Epidermal melanocyte (primary cell): ENCODE measurements around the gene S100A10.
A peak's percentile ranks its signal among the peaks of the same experiment; 100 is the strongest.

ENCODE experiments used
- DNase-seq: peaks from one replicate; pipeline ENCODE4 v3.0.0; 2011; ENCODE audit warnings: low spot score; ENCODE audit not compliant: insufficient read length

The S100A10 gene

DNA sequence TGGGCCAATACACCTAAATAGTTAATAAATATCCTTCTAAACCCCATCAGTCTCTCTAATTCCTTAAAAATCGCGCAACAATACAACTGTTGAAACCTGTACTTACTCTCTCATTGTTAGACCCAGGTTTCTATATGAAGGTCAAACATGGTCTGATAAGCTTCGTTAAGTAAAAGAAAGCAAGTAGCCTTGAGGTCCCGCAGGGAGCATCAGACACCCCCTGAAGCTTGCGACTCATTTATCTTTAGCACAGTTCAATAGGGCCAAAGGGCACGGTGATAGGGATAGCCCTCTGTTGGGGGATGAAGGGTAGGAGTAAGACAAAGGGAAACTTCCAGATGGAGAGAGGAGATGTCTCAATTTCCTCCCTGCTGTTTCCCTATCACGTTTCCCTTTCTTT is 57.0 kb downstream of the S100A10 start:
- no peak for DNase-seq

DNA sequence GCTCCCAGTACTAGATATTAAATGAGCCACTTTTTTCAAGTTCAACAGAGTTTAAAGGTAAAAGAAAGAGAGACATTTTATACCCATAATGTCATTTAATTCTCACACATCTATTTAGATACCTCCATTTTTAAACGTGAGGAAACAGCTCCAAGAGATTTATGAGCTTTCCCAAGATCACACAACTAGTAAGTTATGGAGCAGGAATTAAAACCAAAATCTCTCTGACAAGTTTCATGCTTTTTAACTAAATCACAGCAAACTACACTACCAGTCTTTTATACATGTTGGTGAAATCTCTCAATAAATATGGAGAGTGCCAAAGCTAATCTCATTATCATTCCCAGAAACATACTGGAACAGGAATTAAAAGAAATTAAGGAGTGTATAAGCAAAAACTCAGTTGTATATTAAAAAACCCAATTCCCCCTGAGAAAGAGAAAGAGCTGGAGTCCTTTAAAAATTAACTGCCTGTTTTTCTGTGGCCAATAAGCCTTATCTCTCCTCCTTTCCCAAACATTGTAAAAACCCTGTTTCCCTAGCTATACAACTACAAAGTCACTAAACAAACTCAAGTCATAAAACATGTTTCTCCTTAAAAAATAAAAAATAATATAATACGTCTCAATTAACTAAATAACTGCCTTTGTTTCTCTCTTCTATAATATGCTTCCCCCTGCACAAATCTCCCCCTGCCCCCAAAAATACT is 57.6 kb downstream of the S100A10 start:
- no peak for DNase-seq

DNA sequence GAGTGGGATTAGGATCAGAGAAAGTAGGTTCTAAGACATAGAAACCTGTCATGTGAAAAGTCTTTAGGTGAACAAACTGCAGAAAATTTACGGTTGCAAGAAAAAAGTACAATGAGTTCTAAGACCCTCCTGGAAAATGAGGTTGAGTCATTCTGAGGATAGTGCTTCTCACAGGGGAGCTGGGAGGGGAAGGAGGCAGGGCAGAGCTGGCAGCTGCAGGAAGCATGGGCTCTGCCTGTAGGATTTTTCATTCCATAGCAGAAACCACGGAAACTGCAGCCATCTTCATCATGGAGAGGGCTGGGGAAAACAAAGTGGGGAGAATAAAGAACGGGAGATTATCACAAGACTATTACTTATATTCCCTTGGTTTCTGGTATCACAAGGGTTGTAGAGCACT is 58.5 kb downstream of the S100A10 start:
- DNase-seq, result no peak

DNA sequence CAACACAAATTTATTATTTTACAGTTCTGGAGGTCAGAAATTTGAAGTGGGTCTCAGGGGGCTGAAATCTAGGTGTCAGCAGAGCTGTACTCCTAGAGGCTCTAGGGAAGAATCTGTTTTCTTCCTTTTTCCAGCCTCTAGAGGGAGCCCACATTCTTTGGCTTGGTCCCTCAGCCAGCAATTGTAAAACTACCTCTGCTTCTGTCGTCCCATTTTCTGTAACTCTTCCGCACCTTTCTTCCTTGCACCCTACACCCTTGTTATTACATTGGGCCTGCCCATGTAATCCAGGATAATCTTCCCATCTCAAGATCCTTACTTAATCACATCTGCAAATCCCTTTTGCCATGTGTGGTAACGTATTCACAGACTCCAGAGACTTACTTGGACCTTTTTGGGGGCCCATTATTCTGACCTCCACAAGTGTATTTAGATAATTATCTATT is 59.6 kb downstream of the S100A10 start:
- DNase-seq, result peak; percentile 49
